ENCODE data around the gene RAPGEF2.

- TF ChIP-seq, protein P1, sequence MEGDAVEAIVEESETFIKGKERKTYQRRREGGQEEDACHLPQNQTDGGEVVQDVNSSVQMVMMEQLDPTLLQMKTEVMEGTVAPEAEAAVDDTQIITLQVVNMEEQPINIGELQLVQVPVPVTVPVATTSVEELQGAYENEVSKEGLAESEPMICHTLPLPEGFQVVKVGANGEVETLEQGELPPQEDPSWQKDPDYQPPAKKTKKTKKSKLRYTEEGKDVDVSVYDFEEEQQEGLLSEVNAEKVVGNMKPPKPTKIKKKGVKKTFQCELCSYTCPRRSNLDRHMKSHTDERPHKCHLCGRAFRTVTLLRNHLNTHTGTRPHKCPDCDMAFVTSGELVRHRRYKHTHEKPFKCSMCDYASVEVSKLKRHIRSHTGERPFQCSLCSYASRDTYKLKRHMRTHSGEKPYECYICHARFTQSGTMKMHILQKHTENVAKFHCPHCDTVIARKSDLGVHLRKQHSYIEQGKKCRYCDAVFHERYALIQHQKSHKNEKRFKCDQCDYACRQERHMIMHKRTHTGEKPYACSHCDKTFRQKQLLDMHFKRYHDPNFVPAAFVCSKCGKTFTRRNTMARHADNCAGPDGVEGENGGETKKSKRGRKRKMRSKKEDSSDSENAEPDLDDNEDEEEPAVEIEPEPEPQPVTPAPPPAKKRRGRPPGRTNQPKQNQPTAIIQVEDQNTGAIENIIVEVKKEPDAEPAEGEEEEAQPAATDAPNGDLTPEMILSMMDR (conservative IDR thresholded peaks at IDR 0.05; ENCODE audit: low read depth, low read length) = no peak
- TF ChIP-seq EZH2 (IDR thresholded peaks at IDR 0.05; ENCODE audit: low read length, unreplicated experiment) = no peak
- no peak for TF ChIP-seq EZH2phosphoT487 (IDR thresholded peaks at IDR 0.05; ENCODE audit: borderline replicate concordance, low read length)
Measured at GRCh38 chr4:159267869-159268285, 165.0 kb downstream of the RAPGEF2 start.
